Right lobe of liver (tissue), 4 donors: ENCODE data around the gene PTPRD.

Experiments
- POLR2A ChIP-seq: fragments of 450-650 bp; IDR thresholded peaks from one replicate; pipeline ENCODE4 v1.6.1; 2017; ENCODE audit warnings: antibody characterized with exemption, mild to moderate bottlenecking
- TF ChIP-seq, protein P1 (sequence below), 4 donors: fragments of 200-600 bp in 3 of 4; fragments of 450-650 bp in 1 of 4; IDR thresholded peaks; one replicate each; pipeline versions ENCODE4 v1.5.1 to v1.8.0; 2016 to 2022; ENCODE audit warnings: antibody characterized with exemption in 4 of 4, mild to moderate bottlenecking in 2 of 4
- donor health status: DM: no; HTN: no; CAD: no.
- donor health status: DM: no; HTN: no; CAD: no.
- donor health status: DM: no; HTN: yes; CAD: no.

GRCh38 chr9:8857068-8857925 lies 1755.5 kb downstream of the PTPRD start:
- no peak for TF ChIP-seq POLR2A
- TF ChIP-seq, protein P1, sequence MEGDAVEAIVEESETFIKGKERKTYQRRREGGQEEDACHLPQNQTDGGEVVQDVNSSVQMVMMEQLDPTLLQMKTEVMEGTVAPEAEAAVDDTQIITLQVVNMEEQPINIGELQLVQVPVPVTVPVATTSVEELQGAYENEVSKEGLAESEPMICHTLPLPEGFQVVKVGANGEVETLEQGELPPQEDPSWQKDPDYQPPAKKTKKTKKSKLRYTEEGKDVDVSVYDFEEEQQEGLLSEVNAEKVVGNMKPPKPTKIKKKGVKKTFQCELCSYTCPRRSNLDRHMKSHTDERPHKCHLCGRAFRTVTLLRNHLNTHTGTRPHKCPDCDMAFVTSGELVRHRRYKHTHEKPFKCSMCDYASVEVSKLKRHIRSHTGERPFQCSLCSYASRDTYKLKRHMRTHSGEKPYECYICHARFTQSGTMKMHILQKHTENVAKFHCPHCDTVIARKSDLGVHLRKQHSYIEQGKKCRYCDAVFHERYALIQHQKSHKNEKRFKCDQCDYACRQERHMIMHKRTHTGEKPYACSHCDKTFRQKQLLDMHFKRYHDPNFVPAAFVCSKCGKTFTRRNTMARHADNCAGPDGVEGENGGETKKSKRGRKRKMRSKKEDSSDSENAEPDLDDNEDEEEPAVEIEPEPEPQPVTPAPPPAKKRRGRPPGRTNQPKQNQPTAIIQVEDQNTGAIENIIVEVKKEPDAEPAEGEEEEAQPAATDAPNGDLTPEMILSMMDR (IDR thresholded peaks at IDR 0.05), result no peak
